LoVo (cell line): ENCODE data around the gene HS1BP3.

ENCODE experiments used
- DNase-seq: peaks from one replicate; pipeline ENCODE4 v3.0.0-alpha.2; 2016; ENCODE audit warnings: low spot score

HS1BP3 gene

DNA sequence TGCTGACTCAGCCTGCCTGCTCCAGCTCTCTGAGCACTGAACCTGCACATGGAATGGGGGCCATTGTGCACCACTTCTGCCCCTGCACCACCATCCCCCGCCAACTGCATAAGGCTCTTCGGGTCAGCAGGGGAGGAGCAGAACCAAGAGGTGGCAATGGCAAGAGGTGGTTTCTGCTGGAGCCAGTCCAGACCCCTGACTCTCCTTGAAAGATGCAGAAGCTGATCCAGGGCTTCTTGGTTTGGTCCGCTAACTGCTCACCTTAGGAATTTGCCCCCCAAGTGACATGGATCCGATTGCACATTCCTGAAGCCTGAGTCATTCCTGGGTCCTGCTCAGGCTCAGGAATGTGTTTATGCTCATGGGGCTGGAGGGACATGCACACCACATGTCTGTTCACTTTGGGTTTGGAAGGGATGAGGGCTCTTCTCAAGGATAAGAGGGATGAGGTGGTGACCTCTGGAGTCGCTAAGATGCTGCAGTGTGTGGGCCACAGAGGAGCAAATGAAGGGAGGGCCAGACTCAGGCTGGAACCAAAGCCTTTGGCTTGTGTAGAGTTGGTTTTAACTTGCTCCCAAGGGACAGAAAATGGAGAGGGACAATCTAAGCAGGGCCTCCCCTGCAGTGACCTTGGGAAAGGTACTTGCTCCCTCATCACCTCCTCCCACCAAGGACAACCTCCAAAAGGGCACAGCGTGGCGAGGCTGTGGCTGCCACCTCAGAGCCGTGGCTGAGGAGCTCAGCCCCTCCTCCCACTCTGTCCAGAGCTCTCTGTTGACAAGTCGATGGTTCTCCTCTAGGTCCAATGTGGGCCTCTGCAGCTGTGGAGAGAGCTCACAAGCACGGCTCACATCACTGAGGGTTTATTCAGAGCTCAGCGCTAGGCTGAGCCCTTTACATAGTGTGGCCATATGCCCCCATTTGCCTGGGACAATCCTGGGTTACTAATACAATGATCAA, 66.2 kb downstream of the HS1BP3 start:
- peak; percentile 78 for DNase-seq

DNA sequence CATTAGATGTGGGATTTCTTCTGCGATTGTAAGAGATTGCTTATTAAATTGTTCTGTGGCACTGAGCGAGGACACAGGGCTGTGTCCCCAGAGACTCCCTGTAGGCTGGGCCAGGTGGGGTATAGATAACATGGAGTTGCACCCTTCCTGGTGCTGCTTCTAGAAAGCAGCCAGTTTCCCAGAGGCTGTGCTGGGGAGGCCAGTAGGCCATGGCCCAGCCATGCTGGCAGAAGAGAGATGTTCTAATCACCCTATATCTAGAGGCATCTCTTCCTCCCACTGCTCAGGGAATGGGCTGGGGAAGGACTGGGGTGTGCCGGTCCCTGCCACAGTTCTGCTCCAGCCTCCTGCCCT, 66.9 kb downstream of the HS1BP3 start:
- DNase-seq: no peak

DNA sequence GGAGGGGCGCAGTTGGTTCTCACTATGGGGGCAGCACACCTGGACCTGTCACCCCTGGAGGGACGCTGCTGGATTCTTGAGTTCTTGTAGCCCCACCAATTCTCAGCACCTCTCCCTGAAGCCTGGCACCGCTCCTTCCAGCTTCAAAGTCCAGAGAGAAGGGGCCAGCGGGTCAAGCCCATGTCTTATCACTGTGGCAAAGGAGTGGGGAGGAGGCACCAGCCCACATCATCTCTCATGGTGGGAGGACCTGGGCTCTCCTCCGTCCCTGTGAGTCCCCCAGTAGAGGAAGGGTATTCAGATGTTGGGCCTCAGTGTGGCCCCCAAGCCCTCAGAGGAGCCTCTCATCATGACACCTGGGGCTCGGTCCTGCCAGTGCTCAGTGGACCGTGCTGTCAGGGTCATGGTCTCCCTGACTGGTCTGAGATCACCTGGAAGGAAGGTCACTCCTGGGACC, 67.4 kb downstream of the HS1BP3 start:
- no peak for DNase-seq

DNA sequence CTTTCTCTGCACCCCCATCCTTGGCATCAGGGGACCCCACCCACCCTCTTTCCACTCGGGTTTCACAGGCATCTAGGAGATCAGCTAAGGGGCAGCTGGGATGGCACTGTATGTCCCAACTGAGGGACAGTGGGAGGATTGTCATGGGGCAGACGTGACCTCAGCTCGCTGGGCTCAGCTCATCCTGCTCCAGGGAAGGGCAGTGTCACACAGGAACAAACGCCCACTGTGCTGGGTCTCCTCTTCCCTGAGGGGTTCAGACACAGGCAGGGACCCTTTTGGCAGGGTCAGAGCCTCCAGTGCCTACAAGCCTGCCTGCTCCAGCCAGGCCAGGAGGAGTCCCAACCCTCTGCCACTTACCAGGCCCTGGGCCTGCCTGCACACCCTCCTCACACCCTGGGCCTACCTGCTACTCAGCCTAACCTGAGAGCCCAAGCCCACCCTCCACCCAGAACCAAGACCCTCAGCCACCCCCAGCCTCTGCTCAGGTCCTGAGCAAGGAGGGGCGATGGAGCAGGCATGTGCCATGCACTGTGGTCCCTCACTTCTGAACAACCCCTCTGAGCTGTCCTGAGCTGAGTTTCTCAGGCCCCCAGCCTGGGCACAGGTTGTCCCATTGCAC, 68.2 kb downstream of the HS1BP3 start:
- no peak for DNase-seq

DNA sequence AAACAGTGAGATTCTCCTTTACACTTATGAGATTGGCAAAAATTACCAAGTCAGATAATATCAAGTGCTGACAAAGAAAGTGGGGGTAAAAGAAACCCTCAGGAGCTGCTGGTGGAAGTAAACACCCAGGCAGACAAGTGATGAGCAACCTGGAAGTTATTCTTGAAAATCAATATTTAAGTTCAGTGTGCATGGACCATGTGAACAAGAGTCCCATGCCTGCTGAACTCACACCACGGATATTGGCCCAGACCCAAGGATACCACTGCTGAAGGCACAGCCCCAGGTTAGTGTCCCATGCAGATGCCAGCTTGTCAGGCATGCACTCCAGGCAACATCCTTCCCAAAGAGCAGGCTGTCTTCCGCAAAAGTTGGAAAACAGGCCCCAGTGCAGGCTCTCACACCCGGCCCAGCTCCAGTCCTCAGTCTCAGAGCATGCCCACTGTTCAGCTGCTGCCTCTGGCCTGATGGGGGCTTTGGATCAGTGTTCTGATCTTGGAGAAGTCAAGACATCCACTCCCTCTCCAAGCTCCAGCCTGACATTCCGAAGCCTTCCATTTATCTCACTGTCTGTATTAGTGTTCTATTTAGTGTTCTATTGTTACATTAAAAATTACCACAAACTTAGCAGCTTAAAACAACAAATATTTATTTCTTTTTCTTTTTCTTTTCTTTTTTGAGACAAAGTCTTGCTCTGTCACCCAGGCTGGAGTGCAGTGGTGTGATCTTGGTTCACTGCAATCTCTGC, 70.0 kb downstream of the HS1BP3 start:
- no peak for DNase-seq

DNA sequence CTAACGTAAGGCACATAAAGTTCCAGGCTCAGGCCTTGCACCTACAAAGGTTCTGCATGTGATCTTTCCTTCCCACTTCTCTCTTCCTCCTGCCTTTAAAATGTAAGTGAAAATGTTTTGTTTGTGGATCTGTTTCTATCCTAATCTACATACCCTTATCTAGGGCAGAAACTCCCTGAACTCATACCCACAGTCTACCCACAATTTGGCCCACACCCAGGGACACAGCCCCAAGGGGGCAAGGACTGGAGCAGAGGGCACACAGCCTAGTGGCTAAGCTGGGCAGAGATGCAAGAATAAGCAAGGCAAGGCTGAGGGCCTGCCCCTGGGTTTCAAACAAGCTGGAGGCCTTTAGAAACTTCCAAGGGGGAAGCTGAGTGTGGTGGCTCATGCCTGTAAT, 71.0 kb downstream of the HS1BP3 start:
- no peak for DNase-seq

DNA sequence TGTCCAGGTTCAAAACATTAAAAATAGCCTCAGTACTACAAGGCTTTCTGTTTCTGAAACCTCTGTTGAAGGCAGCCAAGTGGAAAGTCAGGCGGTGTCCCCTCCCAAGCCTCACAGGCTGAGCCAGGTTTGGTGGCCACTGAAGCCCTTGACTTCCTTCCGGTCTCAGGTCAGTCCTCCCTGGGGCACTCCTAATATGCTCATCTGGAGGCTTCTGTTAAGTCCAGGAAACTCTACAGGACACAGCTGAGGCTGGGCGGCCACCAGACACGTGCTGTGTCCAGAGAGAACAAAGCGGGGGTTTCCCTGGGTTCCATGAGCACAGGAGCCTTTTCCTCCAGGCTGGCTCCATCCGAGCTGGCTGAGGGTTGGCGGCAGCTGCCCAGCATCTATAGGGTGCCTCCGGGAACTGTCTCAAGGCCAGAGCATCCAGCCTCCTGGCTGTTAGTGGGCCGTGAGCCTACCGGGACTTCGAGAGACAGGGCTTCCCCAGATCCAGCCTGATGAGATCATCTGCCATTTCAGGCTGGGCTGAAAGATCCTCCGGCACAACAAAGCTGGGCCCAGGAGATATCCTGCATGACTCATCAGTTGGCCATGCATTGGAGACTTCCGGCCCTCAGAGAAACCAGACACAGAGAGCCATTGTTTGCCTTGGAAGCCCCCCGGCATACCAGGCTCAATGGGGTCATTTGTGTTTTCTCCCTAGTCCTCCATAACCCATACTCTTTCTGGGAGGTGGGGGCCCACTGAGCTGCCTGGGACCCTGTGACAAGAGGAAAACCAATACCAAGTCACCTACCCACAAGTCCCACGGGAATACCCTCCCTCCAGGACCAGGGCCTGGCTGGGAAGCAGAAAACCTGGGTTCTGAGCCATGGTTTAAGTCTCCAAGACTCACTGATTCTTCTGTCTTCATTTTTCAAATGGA, 71.7 kb downstream of the HS1BP3 start:
- DNase-seq: peak; percentile 83

DNA sequence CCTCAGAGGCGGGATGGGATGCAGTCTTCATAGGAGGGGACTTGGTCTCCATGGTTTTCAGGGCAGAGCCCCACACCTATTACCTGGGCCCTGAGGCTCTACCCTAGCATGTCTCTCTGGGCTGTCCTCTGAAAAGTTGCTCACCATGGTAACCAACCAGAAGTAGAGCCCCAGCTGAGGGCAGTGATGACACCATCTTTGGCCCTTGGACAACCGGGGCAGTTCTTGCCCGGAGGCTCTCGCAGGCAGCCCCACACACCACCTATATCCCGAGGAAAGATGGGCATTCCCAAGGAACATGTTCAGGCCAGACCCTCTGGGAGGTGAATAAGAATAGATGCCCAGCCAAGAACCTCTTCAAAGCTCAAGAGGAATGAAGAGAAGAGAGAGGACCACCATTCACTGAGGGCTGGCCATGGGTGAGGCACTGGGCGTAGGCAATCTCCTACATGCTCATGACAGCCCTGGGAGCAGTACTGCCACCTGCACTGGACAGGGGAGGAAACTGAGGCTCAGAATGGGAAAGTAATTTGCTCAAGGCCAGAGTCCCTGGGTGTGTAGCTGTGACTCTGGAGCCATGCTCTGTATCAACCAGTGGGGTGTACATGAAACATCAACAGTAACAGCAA, 72.5 kb downstream of the HS1BP3 start:
- DNase-seq: no peak

DNA sequence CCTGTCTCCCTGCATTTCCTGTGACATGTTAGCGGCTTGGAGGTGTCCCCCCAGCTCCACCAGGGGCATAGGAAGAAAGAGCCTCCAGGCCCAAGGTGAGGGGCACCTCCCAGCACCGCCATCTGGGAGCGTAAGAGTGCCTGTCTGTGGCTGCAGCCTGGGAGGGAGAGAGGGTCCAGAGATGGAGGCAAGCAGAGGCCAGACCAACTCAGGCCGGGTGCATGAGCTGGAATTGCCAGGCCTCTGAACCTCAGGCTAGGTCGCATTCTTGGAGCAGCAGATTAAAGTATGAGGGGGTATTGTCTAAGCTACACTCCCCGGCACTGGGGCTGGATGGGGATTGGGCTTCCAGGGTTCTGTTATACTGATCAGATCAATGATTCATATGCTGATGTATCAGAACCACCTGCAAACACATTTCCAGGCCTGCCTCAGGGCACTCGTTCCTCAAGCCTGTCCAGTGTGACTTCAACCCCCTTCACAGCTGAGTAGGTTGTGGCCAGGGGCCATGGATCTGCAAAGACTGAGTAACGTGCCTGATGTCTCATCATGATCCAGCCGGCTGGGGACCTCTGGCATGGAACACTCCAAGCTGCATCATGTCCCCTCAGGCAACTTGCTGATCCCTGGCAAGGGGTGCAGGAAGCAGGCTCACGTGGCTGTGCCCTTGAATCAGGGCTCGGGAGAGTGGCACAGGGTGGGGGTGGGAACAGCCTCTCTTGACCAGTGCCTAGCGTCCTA, 73.2 kb downstream of the HS1BP3 start:
- DNase-seq: no peak

DNA sequence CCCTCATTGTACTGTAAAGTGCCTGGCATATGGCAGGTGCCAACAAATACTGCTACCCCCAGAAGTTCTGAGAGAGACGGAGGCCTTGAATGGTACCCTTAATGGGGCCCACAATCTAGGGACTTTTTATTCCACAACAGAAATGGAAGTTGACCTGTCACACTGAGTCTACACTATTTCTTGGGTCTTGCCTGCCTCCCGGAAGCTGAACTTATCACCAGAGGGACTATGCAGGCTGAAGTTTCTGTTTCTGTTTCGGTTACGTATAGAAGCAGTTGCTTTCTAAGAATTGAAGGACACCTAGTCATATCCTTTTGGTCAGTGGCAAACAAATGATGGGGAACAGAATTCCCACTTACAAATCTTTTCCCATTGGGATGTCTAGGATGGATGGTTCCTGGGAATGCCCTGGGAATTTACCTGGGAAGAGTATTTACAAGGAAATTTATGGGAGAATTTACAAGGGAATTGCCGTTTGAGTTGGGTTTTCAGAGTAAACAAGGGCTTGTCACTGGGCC, 74.2 kb downstream of the HS1BP3 start:
- DNase-seq: no peak

DNA sequence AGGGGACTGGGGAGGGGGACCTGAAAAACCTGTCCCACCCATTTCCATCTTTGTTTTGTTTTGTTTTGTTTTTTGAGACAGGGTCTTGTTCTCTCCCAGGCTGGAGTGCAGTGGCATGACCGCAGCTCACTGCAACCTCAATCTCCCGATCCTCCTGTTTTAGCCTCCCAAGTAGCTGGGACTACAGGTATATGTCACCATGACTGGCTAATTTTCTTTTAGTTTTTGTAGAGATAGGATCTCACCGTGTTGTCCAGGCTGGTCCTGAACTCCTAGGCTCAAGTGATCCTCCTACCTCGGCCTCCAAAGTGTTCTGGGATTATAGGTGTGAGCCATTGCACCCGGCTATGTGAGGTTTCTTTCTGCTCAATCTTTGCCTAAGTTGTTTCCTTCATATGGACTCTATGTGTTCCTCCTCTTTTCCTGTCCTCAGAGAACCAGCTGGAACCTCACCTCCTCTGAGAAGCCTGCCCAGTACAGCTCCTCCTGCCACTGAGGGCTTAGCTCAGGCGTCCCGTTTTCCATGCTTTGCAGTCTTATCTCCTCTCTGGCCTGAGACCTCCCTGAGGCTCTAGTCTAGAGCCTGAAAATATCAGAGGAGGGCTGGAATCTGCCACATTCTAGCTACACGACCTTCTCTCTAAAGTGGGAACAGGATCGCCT, 74.8 kb downstream of the HS1BP3 start:
- no peak for DNase-seq

DNA sequence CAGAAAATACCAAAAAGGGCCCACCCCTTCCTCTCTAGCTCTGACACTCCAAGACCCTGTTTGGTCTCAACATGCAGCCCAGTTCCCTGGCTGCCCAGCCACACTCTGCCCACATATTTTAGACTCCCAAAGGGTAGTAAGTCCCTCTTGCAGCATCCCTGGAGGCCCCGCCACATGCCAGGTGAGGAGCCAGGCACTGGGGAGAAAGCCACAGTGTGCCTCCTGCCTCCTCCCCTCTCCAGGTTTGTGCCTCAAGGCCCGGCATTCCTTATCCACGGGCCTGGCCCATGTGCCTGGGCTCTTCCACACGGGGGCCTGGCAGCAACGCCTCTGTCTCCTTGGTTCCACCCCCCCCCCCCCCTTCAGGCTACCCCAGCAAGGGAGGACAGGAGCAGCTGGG, 75.5 kb downstream of the HS1BP3 start:
- DNase-seq: no peak

DNA sequence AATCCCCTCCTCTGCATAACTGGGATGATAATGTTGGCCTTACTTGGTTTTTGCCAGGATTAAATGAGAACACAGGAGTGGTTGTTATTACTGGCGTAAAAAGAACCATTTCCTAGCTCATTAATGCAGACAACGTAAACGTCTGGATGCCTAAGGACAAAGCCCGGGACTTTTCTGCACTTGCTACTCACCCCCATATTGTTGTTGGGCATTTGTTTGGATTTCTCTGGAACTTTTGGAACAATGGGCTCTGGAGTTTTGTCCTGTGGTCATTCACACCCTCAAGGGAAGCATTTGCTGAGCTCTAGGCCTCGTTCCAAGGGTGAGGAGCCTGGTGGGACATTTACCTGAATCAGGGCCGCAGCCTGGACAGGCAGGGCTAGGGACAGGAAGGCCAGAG, 76.0 kb downstream of the HS1BP3 start:
- DNase-seq: no peak

DNA sequence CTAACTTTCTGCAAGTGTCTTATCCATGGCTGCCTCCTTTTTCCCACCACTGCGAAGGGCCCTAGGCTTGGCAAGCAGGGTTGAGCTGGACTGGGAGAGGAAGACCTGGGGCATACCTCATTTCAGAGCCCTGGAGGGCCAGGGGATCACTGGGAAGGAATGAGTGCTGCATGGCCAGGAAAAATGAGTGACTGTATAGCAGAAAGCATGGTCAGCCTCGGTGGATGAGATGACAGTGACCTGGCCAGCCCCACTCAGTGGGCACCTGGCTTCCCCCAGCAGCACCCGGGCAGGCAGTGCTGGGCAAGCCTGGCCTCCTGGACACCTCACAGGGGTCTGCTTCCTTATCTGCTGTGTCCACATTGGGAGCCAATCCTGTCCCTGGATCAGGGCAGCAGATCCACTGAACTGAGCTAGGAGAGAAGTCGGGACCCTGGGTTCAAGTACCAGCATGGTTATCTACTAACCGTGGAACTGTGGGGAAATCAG, 76.4 kb downstream of the HS1BP3 start:
- DNase-seq: no peak

DNA sequence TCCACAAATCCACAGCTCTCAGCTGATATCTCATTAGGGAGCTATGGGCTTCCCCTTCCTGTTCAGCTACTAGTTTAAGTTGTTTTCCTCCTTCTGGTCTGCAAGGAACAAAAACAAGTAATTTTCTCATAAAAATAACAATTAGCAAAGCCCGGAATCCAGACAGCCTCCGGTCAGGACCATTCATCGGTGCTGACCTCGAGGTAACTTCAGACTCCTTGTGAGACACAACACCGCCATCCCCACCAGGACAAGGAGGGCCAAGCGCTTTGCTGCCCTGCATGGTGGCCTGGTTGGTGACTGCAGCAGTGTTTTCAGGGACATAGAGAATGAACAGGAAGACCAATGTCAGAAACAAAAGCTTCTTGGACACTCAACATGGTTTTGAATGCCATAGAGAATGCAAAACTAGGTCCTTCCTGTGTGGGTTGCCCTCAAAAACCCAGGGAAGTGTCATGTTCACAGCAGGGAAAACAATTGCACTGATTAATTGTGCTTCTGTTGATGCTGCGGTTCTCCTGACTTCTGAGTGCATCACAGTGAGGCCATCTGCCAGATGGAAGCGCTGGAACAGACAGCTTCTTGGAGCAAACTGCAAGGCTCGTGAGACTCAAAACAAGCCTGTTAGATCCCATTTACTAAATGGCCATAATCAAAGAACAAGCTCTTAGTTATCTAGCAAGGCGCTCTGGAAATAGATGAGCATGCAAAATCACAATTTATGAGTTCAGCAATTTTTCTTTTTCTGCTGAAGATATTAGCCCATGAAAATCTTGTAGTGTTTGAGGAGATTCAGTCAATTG, 77.1 kb downstream of the HS1BP3 start:
- no peak for DNase-seq

DNA sequence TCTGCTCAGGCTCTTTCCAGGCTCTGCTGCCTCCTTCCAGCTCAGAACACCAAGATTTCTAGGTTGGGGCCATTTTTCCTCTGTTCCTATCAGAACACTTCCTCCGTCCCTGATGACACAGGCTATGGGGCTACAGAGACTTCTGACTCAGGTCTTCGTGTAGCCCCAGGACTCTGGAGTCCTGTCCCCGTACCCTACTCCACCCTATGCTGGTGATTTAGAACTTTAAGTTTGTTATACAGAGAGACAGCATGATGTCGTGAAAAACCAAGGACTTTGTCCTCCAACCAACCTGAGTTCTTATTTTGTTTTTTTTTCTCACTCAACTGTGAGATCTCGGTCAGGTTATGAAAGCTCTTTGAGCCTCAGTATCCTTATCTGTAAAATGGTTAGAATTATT, 78.7 kb downstream of the HS1BP3 start:
- DNase-seq: no peak

DNA sequence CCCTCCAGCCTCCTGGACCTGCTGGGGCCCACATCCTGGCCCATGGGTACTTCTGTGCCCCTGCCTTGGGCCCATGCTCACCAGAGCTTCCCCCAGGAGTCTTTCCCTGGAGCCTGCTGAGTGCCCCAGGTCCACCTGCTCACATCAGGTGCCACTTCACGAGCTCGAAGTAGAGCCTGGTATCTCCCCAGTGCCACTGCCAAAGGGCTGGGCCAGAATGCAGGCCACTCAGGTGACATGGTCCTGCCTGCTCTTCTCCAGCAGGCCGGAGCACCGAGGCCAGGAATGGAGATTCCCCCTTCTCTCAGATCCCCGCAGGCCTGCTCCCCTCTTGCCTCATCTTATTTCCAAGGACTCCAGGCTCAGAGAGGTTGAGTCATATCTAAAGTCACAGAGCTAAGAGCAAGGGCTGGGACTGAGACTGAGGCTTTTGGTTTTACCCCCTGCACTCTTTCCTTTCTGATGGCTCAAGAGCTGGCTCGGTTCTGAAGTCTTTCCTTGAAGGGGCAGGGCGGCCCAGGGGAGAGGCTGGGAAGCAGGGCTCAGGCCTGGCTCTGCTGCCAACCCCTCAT, 79.2 kb downstream of the HS1BP3 start:
- no peak for DNase-seq

DNA sequence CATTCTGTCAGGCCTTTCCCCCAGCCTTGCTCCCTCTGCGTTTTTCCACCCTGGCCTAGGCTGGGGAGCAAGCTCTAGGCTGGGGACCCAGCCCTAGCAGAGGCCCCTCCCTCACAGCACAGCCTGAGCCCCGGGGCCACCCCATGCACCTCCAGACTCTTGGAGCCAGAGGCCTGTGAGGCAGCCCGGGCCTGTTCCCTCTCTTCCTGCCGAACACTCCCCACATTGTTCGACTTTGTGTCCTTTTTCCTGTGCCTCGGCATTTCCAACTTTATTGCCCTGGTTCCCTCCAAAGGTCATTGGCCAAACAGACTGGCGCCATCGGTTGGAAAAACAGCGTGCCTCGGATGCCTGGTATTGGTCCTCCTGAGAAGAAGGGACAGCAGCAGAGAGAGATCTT, 79.7 kb downstream of the HS1BP3 start:
- no peak for DNase-seq
